AML-193 (cell line): ENCODE measurements around the gene VANGL1.

Experiments used
- DNase-seq, 2 experiments: peaks; one replicate each; lab custom pipeline; 2025; lab: John Stamatoyannopoulos, UW

Gene VANGL1

DNA sequence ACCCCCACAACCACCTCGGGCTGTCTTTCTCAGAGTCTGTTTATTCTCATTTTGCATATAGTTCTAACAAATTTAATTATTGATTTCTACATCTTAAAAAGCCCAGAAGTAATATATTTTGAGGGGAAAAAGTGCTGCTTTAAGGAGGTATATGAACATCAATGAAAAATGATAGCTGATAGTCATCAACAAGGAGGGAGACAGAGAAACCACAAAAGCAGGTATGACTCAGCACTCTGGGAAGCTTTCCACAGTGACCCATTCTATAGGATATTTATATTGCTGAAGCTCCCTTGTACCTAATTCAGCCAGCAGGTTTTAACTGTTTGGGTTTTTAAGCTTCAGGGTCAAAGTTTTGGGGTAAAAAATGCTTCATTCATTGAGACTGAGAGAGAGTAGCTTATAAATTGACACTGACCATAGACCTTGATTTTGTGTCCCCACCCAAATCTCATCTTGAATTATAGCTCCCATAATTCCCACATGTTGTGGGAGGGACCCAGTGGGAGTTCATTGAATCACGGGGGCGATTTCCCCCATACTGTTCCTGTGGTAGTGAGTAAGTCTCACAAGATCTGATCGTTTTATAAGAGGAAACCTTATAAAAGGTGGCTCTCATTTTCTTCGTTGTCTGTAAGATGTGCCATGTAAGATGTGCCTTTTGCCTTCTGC is 27.4 kb downstream of the VANGL1 start:
- no peak for DNase-seq

DNA sequence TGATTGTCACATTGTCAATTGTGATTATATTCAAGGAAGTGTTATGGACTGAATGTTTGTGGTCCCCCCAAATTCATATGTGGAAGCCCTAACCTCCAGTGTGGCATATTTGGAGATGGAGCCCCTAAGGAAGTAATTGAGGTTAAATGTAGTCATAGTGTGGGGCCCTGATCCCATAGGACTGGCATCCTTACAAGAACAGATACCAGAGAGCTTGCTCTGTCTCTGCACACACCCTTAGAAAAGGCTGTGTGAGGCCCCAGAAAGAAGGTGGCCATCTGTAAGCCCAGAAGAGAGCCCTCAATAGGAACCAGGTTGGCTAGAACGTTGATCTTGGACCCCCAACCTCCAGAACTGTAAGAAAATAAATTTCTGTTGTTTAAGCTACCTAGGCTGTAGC is 28.1 kb downstream of the VANGL1 start:
- no peak for DNase-seq

DNA sequence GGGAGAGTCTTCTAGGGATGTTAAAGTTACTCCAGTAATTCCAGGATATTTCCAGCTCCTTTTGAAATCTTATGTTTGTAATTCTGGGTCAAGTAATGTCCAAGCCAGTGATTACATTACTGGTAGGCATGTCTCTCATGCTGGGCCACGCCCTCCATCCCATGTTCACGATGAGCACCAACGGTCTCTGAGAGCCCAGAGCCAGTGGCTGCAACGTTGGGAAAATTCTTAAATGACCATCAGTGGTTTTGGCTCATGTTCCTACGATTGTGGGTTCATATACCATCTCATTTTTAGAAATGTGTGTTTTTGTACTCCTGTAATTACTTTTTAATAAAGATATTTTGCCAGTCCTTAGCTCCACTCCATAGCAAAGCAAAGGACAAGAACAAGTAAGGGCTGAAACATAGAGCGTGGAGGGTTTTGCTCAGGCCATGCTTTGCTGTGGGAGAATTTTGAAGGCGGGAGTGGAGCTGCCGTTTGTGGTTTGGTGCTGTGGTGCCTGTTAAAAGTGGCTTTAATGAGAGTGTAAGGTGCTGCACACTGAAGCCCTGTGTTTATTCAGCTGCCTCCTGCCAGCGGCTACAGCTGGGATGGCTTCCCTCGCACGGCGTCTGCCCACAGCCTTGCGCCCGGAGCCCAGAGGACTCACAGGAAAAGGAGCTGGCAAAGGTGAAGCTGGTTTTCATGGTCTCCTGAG is 28.9 kb downstream of the VANGL1 start:
- no peak for DNase-seq

DNA sequence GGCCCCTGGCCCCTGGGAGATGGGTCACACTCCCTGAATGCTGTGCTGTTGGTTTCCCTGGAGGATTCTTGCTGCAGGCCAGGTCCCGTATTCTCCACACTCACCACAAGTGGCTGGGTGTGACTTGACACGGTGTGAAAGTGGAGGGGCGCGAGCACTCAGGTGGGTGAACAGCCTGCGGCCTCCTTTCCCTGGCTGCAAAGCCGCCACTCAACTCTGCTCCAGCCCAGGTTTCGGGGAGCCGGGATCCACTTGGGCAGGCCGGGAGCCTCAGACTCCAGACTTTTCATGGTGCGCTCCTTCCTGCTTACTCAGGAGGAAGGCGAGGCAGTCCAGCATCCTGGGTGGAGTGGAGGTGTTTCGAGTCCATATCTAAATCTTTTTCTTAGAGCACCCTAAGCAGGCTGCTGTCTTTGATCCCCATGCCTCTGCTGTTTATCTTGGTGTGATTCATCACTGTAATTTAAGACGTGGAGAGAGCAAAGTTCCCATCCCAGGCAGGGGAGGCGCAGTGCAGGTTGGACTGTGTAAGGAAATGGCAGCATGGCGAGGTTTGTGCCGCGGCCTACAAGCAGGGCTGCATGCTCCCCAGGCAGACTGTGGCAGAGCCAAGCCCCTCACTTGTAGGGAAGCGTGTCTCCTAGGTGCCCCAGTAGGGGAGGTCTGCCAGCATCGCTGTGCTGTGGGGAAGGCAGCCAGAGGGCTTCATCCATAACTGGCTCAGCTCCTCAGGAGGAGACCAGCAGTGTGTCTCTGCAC is 29.6 kb downstream of the VANGL1 start:
- DNase-seq = no peak

DNA sequence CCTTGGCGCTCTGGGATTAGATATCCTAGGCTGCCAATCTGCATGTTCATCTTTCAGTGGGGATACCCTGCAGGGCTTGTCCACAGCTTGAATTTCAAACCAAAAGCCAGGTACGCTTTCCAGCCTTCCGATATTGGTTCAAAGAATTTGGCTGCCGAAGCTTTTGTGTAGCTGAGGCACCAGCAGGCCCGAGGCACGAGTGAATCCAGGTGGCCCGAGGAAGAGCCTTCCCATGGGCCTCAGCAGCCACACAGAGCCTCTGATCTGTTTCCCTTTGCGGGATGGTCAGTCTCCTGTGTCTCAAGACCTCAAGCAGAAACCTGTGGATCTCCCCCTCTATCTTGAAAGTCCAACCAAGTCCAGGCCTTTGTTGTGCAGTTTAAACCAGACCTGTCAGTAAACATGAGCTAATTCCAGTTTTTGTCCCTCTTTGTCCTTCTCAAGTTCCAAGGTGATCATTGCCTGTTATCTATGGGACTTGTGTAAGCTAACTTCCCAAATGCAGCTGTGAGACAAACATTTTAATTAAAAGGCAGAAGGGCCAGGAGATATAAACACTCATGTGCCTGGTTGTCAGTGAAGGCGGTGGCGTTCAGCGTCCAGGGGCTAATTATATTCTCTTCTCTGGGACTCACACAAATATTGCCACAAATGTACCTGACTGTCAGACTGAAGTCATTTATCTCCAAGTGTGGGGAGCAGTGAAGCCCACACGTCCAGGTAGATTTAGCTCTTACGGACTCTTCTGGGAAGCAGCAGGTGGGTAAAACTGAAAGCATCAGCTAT is 30.6 kb downstream of the VANGL1 start:
- DNase-seq = no peak

DNA sequence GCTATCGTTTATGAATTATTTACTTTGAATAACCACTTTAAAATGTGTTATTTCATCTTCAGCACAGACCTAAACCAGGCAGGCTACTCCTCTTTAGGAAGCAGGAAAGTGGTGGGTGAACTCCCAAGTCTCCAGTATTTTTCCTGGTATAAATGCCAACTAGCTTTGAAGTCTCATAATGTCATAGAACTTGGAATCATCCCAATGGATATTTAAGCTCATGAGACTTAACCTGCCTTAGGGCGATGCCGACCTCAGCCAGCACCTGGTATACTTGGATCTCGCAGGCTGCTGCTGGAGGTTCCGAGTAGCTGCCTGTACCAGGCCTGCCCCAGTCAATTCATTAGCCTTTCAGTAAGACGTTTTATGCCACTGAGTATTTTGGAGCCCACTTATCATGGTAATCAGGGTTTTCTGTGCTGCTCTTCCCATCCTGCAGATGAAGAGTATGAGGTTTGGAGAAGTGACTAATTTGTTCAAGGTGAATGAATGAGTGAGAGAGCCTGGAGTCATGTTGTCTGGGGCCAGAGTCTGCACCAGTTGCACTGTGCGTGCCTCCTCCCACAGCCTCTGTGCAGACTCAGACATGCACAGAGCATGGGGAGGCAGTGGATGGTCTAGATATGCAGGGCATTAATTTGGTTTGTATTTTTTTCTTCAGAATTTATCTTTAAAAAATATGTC is 34.9 kb downstream of the VANGL1 start:
- no peak for DNase-seq

DNA sequence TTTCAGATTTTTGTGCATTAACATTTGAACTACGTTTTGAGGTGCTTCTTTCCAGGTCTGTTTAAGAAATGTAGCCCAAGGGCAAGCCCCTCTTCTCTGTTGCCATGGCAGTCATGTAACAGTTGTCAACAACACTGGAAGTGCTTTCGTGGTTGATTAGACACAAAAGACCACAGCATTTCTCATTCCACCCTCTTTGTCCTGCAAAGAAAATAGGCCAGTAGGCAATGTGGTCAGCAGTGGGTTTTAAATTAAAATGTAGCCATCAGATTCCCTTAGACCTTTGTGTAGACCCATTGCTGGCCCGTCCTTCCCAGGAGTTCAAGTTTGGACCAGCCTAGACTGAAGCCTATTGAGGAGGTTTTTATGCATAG is 35.4 kb downstream of the VANGL1 start:
- no peak for DNase-seq

DNA sequence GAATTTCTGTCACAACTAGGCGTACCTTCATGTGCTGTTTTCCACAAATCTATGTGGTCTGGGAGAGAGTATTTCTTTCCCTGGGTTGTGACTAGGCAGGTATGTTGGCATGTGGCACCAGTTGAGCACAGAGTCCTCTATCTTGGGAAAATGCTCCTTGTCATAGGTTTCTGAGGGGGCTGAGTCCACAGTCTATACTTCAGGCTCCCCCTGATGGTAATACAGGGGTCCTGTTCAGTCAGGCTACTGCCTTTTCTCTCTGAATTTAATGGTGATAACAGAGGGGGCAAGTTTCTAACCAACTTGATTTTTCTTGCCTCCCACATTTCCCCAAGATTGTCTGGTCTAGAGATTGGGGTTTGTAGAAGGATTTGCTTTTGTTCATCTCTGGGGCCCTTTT is 35.8 kb downstream of the VANGL1 start:
- DNase-seq = no peak

DNA sequence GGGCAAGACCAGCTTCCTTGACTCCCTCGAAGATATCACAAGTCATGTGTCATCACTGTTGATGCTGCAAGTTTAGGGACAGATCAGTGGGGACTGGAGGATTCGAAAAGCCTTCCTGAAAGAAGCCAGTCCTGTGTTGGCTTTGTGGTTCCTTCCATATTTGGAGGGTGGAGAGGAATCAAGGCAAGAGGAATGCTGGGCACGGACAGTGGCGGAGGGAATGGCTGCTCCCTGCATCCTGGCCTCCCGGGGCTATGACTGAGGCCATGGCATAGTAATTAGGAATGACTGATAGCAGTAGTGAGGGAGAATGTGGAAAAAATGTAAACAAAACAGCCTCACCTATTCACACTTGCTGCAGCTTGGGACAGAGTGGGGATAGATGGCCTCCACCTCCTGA is 36.4 kb downstream of the VANGL1 start:
- no peak for DNase-seq

DNA sequence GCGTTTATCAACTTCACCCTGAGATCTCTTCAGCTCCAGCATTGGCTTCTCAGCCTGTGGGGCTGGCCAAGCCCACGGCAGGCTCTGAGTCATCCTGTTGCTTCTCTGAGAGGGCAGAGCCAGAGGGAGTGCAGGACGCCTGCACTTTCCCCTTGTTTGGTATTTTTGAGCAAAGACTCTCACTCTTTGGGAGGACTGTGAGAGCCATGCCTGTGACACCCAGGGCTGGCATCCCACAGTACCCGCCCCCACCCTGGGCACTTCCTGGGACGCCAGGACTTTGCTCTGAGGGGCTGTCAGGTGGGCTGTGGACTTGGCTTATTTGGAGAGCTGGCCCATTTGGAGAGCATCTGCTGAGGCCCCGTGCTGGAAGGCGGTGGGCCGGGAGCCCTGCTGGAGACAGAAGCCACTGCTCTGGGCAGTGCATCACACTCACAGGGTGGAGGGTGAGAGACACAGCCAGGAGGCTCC is 37.4 kb downstream of the VANGL1 start:
- no peak for DNase-seq

DNA sequence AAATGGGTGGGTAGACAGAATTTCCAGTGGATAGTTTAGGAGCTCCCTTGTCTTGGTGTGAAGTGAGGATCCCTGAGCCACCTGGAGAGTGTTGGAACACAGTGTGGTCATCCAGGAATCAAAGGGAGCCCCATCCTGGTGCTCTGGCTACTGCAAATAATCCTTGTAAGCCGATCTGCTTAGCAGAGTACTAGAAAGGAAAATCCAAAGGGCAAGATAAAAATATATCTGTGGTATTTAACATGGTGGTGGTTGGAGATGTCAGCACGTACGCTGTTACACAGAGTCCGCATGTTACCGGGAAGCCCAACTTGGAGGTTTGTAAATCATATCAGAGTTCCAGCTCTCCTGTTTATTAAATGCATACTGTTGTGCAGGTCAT is 39.0 kb downstream of the VANGL1 start:
- DNase-seq = no peak

DNA sequence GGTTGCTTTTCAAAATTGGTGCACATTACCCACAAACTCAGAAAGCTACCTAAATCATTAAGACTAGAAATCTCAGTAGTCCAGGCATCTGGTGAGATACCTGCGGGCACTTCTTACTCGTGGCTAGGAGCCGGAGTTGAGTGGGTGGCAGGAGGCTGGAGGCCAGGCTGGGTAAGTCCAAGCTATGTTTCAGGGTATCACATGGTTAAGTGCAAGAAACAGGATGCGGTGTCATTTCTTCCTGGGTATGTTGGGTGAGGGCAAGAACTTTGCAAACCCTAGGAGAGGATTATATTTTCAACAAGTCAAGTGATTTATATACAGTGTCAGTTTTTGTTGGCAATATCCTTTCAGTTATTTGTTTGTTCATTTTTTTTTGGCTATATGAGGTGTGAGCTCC is 41.0 kb downstream of the VANGL1 start:
- DNase-seq = no peak

DNA sequence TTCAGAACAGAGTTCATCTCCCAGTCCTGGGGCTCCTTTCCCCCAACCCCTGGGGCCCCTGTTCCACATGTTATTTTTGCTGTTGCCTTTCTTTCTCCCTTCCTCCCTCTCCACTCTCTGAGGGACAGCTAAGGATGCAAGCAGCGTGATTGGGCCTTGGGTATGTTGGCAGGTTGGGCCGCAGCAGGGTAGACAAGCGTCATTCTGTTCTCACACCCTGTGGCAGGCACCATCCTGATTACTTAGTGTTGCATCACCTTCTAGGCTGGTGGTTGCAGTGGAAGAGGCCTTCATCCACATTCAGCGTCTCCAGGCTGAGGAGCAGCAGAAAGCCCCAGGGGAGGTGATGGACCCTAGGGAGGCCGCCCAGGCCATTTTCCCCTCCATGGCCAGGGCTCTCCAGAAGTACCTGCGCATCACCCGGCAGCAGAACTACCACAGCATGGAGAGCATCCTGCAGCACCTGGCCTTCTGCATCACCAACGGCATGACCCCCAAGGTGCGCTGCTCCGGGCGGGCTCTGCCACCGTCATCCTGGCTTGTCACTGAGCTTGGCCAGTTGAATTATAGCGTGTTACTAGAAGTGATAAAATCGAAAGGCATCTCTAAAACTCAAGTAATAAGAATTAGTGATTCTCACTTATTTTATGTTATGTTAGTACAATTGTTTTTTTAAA is 43.4 kb downstream of the VANGL1 start:
- no peak for DNase-seq

DNA sequence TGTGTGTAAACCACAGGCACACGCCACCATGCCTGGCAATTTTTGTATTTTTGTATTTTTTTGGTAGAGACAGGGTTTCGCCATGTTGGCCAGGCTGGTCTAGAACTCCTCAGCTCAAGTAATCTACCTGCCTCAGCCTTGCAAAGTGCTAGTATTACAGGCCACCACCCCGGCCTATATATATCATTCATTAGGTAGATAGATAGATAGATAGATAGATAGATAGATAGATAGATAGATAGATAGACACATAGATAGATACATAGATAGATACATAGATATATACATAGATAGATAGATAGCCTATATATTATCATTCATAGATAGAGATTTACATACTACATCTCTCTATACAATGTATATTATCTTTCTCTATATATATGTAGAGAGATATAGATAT is 46.0 kb downstream of the VANGL1 start:
- no peak for DNase-seq

DNA sequence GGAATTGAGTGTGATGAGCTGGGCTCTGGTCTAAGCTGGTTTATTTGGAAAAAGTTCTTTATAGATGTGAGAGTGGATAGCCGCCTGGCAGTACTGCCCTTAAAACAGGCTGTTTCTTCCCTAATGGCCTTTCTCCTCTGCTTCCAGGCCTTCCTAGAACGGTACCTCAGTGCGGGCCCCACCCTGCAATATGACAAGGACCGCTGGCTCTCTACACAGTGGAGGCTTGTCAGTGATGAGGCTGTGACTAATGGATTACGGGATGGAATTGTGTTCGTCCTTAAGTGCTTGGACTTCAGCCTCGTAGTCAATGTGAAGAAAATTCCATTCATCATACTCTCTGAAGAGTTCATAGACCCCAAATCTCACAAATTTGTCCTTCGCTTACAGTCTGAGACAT is 49.2 kb downstream of the VANGL1 start:
- DNase-seq = no peak

DNA sequence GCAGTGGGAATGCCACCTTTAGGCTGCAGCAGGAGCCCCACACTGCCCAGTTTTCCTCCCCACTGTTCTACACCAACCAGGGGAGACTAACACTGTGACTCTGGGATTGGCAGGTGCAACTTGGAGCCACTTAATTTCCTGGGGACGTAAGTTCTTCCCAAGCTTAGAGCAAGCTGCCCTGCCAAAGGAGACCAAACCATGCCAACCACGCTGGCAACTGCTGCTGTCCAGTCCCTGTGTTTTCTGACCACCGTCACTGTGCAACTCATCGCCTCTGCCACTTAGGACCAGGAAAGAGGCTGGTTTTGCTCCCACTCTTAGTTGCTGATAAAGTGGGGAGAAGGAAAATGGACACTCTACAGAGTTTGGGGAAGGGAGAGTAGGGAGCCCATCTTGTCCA is 50.5 kb downstream of the VANGL1 start:
- no peak for DNase-seq

DNA sequence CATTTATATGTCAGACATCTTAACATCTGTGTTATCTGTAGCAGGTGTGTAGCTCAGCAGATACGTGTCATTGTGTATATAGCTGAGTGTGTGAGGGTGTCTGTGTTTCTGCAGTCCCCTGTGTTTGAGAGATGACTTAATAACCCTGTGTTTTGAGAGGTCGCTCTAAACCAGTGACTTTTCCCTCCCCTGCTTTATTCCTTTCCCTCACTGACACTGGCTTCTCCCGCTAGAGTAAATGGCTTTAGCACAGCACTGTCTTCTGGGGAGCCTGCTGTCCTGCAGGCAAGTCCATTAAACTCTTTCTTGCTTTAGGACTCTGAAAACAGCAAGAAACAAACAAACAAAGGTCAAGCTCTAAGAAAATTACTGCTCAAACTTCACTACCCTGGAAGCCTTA is 53.0 kb downstream of the VANGL1 start:
- DNase-seq = no peak

DNA sequence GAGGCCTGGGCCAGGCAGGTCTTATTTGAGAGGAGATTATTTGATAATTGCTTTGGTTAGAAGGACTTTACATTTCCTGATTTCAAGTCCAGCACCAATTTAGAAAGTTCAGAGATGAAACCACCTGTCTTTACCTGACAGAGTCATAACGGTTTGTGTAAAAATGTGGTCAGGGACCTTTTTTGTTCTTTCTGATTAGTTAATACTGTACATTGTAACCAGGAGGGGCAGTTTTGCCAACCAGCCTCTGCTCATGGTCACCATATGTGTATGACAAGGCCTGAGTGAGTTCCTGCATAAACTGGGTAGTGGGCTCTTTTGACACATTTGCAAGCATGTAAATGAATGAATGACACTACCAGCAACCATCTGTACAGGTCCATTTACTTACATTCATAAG is 55.8 kb downstream of the VANGL1 start:
- no peak for DNase-seq

DNA sequence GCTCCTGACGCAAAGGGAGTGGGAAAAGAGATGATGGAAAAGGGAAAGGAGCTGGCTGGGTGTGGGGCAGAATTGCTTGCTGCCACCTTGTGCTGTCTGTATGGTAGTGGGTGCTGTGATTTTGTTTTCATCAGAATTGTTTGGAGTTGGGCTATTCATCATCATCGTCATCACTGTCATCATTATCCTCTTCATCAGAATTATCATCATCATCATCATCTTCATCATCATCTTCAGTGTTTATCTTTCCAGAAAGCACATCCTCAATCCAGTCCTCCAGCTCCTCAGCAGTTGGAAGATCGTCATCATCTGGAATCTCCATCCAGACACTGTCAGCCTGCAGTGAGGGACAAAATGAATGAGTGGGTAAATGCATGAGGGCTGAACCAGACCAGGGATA is 59.3 kb downstream of the VANGL1 start:
- DNase-seq = no peak

DNA sequence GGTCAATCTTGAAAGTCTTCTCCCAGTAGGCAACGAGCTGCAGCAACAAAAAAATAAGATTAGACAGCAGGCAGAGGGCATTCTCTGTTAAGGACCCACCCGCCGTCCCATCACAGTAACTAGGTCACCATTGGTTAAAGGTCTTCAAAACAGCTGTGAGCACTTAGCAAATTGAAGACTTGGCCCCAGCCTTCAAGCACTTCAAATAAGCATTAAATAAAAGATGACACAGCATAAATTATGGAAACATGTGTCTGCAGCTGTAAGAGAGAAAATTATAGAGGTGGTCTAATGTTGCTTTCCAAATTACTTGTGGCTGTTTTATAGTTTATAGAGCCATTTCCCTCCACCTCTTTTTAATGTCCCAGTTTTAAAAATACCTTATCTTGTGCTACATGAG is 61.2 kb downstream of the VANGL1 start:
- no peak for DNase-seq
